Glutamatergic neuron (in vitro differentiated cells): ENCODE results near the gene ACP4. TPM values are rescaled to one million over a fixed set of nuclear protein-coding genes. Genes with fewer than 3 reads are reported as not detected.

ENCODE experiments used
- DNase-seq: peaks from one replicate; pipeline ENCODE4 v3.0.0; 2022
- H3K27ac Mint-ChIP-seq: one replicate; pipeline ENCODE4 v1.8.0; 2020; ENCODE audit warnings: mild to moderate bottlenecking, mixed read lengths, inconsistent platforms; ENCODE audit not compliant: unreplicated experiment
- H3K27me3 Mint-ChIP-seq: one replicate; pipeline ENCODE4 v1.8.0; 2020; ENCODE audit warnings: mild to moderate bottlenecking, moderate library complexity, mixed read lengths, inconsistent platforms; ENCODE audit not compliant: unreplicated experiment
- H3K36me3 Mint-ChIP-seq: one replicate; pipeline ENCODE4 v1.8.0; 2020; ENCODE audit warnings: mild to moderate bottlenecking, mixed read lengths, inconsistent platforms; ENCODE audit not compliant: unreplicated experiment
- H3K4me1 Mint-ChIP-seq: one replicate; pipeline ENCODE4 v1.8.0; 2020; ENCODE audit warnings: mild to moderate bottlenecking, low read depth, mixed read lengths, inconsistent platforms; ENCODE audit not compliant: unreplicated experiment
- H3K4me3 Mint-ChIP-seq: one replicate; pipeline ENCODE4 v1.8.0; 2020; ENCODE audit warnings: mild to moderate bottlenecking, mixed read lengths, inconsistent platforms; ENCODE audit not compliant: unreplicated experiment
- H3K9me3 Mint-ChIP-seq: one replicate; pipeline ENCODE4 v1.8.0; 2020; ENCODE audit warnings: mild to moderate bottlenecking, moderate library complexity, mixed read lengths, inconsistent platforms; ENCODE audit not compliant: unreplicated experiment
- total RNA-seq: library from RNA; stranded (reverse); fragmentation: NEBNext Ultra II Directional; extraction: Animal tissue kit (Norgen Biotek cat#: 25700); gene quantifications from one replicate; pipeline ENCODE4 v1.2.1, GENCODE V29; 2021; ENCODE audit not compliant: unreplicated experiment
- TF ChIP-seq, protein P1 (sequence below): fragments of 200-600 bp; sonication (generic); IDR thresholded peaks from one replicate; pipeline ENCODE4 v1.5.0; 2021; ENCODE audit not compliant: partially characterized antibody, unreplicated experiment

Gene ACP4
- total RNA-seq, 1 donor from 2014 or later = not detected

DNA sequence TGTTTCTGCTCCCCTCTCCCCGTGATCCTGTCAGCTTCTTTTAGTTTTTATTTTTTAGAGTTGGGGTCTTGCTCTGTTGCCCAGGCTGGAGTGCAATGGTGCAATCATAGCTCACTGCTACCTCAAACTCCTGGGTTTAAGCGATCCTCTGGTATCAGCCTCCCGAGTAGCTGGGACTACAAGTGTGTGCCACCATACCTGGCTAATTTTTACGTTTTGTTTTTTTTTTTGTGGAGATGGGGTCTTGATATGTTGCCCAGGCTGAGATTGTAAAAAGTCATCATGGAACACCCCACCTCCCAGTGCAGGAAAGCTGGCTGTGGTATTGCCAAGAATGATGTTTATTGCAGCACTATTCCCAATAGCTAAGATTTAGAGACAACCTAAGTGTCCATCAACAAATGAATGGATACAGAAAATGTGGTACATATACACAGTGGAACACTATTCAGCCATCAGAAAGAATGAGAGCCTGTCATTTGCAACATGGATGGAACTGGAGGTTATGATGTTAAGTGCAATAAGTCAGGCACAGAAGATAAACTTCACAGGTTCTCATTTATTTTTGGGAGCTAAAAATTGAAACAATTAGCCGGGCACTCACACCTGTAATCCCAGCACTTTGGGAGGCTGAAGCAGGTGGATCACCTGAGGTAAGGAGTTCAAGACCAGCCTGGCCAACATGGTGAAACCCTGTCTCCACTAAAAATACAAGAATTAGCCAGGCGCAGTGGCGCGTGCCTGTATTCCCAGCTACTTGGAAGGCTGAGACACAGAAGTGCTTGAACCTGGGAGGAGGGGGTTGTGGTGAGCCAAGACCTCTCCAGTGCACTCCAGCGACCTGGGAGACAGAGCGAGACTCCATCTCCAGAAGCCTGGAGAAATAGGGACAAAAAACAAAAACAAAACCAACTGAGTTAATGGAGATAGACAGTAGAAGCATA is 49.8 kb downstream of the ACP4 start:
- no peak overlapping the region for H3K4me3 Mint-ChIP-seq
- H3K27ac Mint-ChIP-seq = no peak overlapping the region
- TF ChIP-seq, protein P1, sequence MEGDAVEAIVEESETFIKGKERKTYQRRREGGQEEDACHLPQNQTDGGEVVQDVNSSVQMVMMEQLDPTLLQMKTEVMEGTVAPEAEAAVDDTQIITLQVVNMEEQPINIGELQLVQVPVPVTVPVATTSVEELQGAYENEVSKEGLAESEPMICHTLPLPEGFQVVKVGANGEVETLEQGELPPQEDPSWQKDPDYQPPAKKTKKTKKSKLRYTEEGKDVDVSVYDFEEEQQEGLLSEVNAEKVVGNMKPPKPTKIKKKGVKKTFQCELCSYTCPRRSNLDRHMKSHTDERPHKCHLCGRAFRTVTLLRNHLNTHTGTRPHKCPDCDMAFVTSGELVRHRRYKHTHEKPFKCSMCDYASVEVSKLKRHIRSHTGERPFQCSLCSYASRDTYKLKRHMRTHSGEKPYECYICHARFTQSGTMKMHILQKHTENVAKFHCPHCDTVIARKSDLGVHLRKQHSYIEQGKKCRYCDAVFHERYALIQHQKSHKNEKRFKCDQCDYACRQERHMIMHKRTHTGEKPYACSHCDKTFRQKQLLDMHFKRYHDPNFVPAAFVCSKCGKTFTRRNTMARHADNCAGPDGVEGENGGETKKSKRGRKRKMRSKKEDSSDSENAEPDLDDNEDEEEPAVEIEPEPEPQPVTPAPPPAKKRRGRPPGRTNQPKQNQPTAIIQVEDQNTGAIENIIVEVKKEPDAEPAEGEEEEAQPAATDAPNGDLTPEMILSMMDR = no peak
- H3K36me3 Mint-ChIP-seq = peaks cover 14% of the 10 kb centered on the region
- H3K27me3 Mint-ChIP-seq = peaks cover 13% of the 10 kb centered on the region
- DNase-seq = no peak
- no peaks in the 10 kb centered on the region for H3K4me1 Mint-ChIP-seq
- peaks cover 24% of the 10 kb centered on the region for H3K9me3 Mint-ChIP-seq

DNA sequence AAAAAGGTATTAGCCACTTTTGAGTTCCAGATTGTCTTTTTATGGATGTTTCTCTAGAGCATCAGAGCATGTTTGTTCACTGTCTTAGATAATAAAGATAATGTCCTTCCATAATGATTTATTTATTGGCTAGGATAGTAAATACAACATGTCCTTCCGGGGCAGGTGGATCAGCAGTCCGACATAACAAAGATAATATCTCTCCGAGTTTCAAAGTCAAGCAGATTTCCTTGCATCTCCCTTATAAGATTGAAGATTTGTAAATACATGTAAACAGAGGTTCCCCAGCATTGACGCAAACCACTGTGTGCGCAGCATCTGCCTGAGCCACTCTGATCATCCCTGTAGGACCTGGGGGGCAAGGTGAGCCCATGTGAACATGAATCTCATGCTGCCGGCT is 51.9 kb downstream of the ACP4 start:
- no peak overlapping the region for H3K27ac Mint-ChIP-seq
- no peak overlapping the region for H3K4me3 Mint-ChIP-seq
- peaks cover 9% of the 10 kb centered on the region for H3K27me3 Mint-ChIP-seq
- H3K36me3 Mint-ChIP-seq = peaks cover 14% of the 10 kb centered on the region
- H3K9me3 Mint-ChIP-seq = peaks cover 18% of the 10 kb centered on the region
- TF ChIP-seq, protein P1 = no peak
- no peak for DNase-seq
- no peaks in the 10 kb centered on the region for H3K4me1 Mint-ChIP-seq

DNA sequence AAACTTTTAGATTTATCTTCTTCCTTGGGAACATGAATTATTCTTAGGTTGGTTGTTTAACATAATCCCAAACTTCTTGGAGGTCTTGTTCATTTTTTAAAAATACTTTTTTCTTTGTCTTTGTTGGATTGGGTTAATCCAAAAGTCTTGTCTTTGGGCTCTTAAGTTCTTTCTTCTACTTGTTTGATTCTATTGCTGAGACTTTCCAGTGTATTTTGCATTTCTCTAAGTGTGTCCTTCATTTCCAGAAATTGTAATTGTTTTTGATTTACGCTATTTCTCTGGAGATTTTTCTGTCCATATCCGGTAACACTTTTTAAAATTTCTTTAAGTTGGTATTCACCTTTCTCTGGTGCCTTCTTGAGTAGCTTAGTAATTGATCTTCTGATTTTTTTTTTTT is 53.0 kb downstream of the ACP4 start:
- Mint-ChIP-seq H3K27ac (no peak overlapping the region), H3K4me1 (no peaks in the 10 kb centered on the region), H3K9me3 (peaks cover 15% of the 10 kb centered on the region), H3K36me3 (peaks cover 14% of the 10 kb centered on the region), H3K4me3 (no peak overlapping the region), H3K27me3 (peaks cover 9% of the 10 kb centered on the region)
- TF ChIP-seq, protein P1 = no peak
- no peak for DNase-seq

- Mint-ChIP-seq H3K9me3 (peaks cover 15% of the 10 kb centered on the region), H3K4me1 (no peaks in the 10 kb centered on the region), H3K27ac (no peak overlapping the region), H3K27me3 (peaks cover 9% of the 10 kb centered on the region), H3K36me3 (peaks cover 14% of the 10 kb centered on the region), H3K4me3 (no peak overlapping the region)
- no peak for DNase-seq
- TF ChIP-seq, protein P1 = no peak
Observed at GRCh38 chr19:50843701-50844221, 53.5 kb downstream of the ACP4 start.
